B cell (primary cell): ENCODE results near the gene NAPB. TPM values are rescaled to one million over a fixed set of nuclear protein-coding genes. Genes with fewer than 3 reads are reported as not detected.

Experiments used
- ATAC-seq: fragments of 200-7000 bp; cut with Tn5 transposase; one replicate; pipeline ENCODE4 v1.10.0; 2021; ENCODE audit warnings: low read depth, mild to moderate bottlenecking, moderate number of reproducible peaks, moderate library complexity
- CTCF ChIA-PET: fragments of 350-600 bp; sonication (Branson Sonifier 250); formaldehyde crosslinking; loops from one replicate; lab custom pipeline; 2021; ENCODE audit warnings: antibody characterized with exemption, inconsistent platforms; lab: Charles Lee
- POLR2A ChIA-PET: fragments of 350-600 bp; sonication (Branson Sonifier 250); formaldehyde crosslinking; loops from one replicate; lab custom pipeline; 2021; ENCODE audit warnings: antibody characterized with exemption; lab: Charles Lee
- DNase-seq: peaks from one replicate; pipeline ENCODE4 v3.0.0; 2013
- H2AFZ ChIP-seq: 2 replicates; pipeline ENCODE4 v1.6.1; 2012; ENCODE audit warnings: mild to moderate bottlenecking, low read depth, low read length; ENCODE audit not compliant: insufficient read depth, poor library complexity, severe bottlenecking
- H3K27ac ChIP-seq, 2 donors: 1 replicate in 1 of 2; 2 replicates in 1 of 2; pipeline ENCODE4 v1.5.1; 2012 to 2013; ENCODE audit warnings: low read length in 2 of 2, mild to moderate bottlenecking in 2 of 2, moderate library complexity in 1 of 2
- H3K27me3 ChIP-seq, 4 experiments: fragments of 200-600 bp in 1 of 4; sonication (generic) in 1 of 4; replicated peaks in 1 of 4; 1 replicate in 2 of 4; 2 replicates in 2 of 4; pipeline versions ENCODE4 v1.6.1 to v1.7.0; 2013 to 2016; ENCODE audit warnings: low read length in 3 of 4, mild to moderate bottlenecking in 2 of 4, mixed read lengths in 1 of 4, moderate library complexity in 1 of 4; ENCODE audit not compliant: insufficient read depth in 4 of 4, control insufficient read depth in 3 of 4; ENCODE audit errors: control extremely low read depth in 1 of 4
- H3K36me3 ChIP-seq, 2 experiments: replicated peaks in 1 of 2; 1 replicate in 1 of 2; 2 replicates in 1 of 2; pipeline versions ENCODE4 v1.6.1 to v1.7.1; 2013; ENCODE audit warnings: low read length in 1 of 2; ENCODE audit not compliant: insufficient read depth in 2 of 2, control insufficient read depth in 1 of 2; ENCODE audit errors: control extremely low read depth in 1 of 2, extremely low read depth in 1 of 2
- H3K4me1 ChIP-seq, 2 donors: fragments of 200-600 bp in 1 of 2; sonication (generic) in 1 of 2; 1 replicate in 1 of 2; 2 replicates in 1 of 2; pipeline versions ENCODE4 v1.5.1 to v1.6.1; 2013 to 2017; ENCODE audit warnings: low read length in 2 of 2; ENCODE audit not compliant: control insufficient read depth in 2 of 2, insufficient read depth in 2 of 2
- H3K4me2 ChIP-seq: replicated peaks from 2 replicates; pipeline ENCODE3; 2012; ENCODE audit warnings: mild to moderate bottlenecking, low read depth, low read length; ENCODE audit not compliant: poor library complexity, severe bottlenecking
- H3K4me3 ChIP-seq, 5 experiments: fragments of 200-600 bp in 1 of 5; sonication (generic) in 1 of 5; 1 replicate in 3 of 5; 2 replicates in 2 of 5; pipeline versions ENCODE4 v1.5.1 to v1.7.0; 2011 to 2016; ENCODE audit warnings: low read length in 4 of 5, mild to moderate bottlenecking in 4 of 5, low read depth in 2 of 5, control low read depth in 1 of 5, moderate library complexity in 1 of 5; ENCODE audit not compliant: insufficient read depth in 1 of 5; ENCODE audit errors: control extremely low read depth in 1 of 5, extremely low read depth in 1 of 5
- H3K79me2 ChIP-seq: fragments of 200-600 bp; sonication (generic); one replicate; pipeline ENCODE4 v1.6.0; 2016; ENCODE audit warnings: low read length; ENCODE audit not compliant: control insufficient read depth, insufficient read depth
- H3K9ac ChIP-seq: fragments of 200-600 bp; sonication (generic); 2 replicates; pipeline ENCODE4 v1.6.1; 2017; ENCODE audit warnings: mild to moderate bottlenecking, low read length, moderate library complexity
- H3K9me3 ChIP-seq, 3 donors: one replicate each; pipeline versions ENCODE4 v1.6.1 to v1.7.1; 2013; ENCODE audit warnings: low read length in 2 of 3; ENCODE audit not compliant: control insufficient read depth in 2 of 3, insufficient read depth in 1 of 3; ENCODE audit errors: control extremely low read depth in 1 of 3
- H4K20me1 ChIP-seq: 2 replicates; pipeline ENCODE4 v1.6.0; 2012; ENCODE audit warnings: mild to moderate bottlenecking, low read length; ENCODE audit not compliant: insufficient read depth, control insufficient read depth, poor library complexity, severe bottlenecking
- H3K27ac Mint-ChIP-seq: one replicate; pipeline ENCODE4 v1.8.0; 2021; ENCODE audit warnings: mixed read lengths
- H3K27me3 Mint-ChIP-seq: one replicate; pipeline ENCODE4 v1.8.0; 2021; ENCODE audit warnings: mixed read lengths
- H3K4me1 Mint-ChIP-seq: one replicate; pipeline ENCODE4 v1.8.0; 2021; ENCODE audit warnings: mixed read lengths
- H3K4me3 Mint-ChIP-seq: one replicate; pipeline ENCODE4 v1.8.0; 2021; ENCODE audit warnings: mixed read lengths
- H3K9me3 Mint-ChIP-seq: one replicate; pipeline ENCODE4 v1.8.0; 2022; ENCODE audit warnings: mixed read lengths; ENCODE audit not compliant: insufficient read depth
- CTCF ChIP-seq: fragments of 200-600 bp; IDR thresholded peaks from one replicate; pipeline ENCODE4 v1.8.0; 2022; ENCODE audit warnings: antibody characterized with exemption, mild to moderate bottlenecking
- EZH2 ChIP-seq: IDR thresholded peaks from 2 replicates; pipeline ENCODE4 v1.6.1; 2012; ENCODE audit warnings: borderline replicate concordance, low read depth, mild to moderate bottlenecking, moderate library complexity, low read length; ENCODE audit not compliant: insufficient read depth, poor library complexity, severe bottlenecking
- WGBS: methylation state at CpG from one replicate; pipeline ENCODE4 v1.1.5; 2013; ENCODE audit warnings: missing lambda C conversion rate; ENCODE audit not compliant: insufficient coverage; 5-methylcytosine and 5-hydroxymethylcytosine counted together
- intact Hi-C: fragments of 100-400 bp; cut with micrococcal nuclease; formaldehyde crosslinking; loops from one replicate; pipeline ENCODE4 v1.10.0; 2022
- polyA plus RNA-seq: library from polyadenylated mRNA; depleted of rRNA; stranded (reverse); fragments of >200 nt; gene quantifications from 2 replicates; pipeline ENCODE4 v1.2.3, GENCODE V29; 2012
- total RNA-seq, 2 donors: library from RNA; stranded (reverse); fragments of 120-200 nt in 1 of 2; gene quantifications; 1 replicate in 1 of 2; 2 replicates in 1 of 2; pipeline versions ENCODE4 v1.2.3 to v1.2.4, GENCODE V29; 2013 to 2022

NAPB gene
- total and polyA plus RNA-seq, 2 donors (not counting 1 experiment from before 2014, with no cell fraction given), result 4.1 to 13.0 TPM

DNA sequence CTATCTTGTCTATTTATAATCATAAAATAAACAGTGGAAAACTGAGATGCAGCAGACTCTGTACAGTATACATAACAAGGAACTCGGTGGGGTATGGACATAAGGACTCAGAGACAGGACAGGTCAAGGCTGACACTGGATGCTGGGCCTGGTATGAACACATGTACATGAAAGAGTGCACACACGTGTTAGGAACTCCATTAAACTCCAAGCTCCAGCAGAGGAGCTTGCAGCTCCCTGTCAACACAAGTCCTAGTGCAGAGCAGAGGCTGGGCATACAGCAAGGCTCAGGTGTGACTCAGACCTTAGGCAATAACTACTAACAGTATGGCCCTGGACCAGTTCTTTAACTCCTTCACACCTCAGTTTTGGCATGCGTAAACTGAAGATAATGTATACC is 17.1 kb downstream of the NAPB start:
- DNase-seq, result no peak
- POLR2A ChIA-PET, result no interaction called here
- H3K9ac ChIP-seq, result no peak overlapping the region
- peaks cover 3 to 11% of the 10 kb centered on the region in 2 experiments for H3K36me3 ChIP-seq
- CTCF ChIA-PET, result no interaction called here
- no peaks in the 10 kb centered on the region for H3K9me3 Mint-ChIP-seq
- 100% methylated on average over 2 of the region's 3 CpGs for WGBS
- intact Hi-C loops, result no loop called here
- peaks cover 14% of the 10 kb centered on the region for H3K4me1 Mint-ChIP-seq
- peaks cover 53% of the 10 kb centered on the region for H3K79me2 ChIP-seq
- no peaks in the 10 kb centered on the region for H3K9me3 ChIP-seq
- peaks cover 8% of the 10 kb centered on the region for H4K20me1 ChIP-seq
- no peak overlapping the region for H3K4me3 ChIP-seq
- no peak overlapping the region for H3K4me3 Mint-ChIP-seq
- no peak overlapping the region for H3K27ac Mint-ChIP-seq
- ATAC-seq, result no peak
- H3K4me1 ChIP-seq, result peaks cover 11 to 12% of the 10 kb centered on the region in 2 donors
- H3K27me3 Mint-ChIP-seq, result no peaks in the 10 kb centered on the region
- H3K27ac ChIP-seq, result no peak overlapping the region
- TF ChIP-seq EZH2 (no peak), CTCF (no peak)
- H3K4me2 ChIP-seq, result no peak overlapping the region
- H3K27me3 ChIP-seq, result no peaks in the 10 kb centered on the region
- H2AFZ ChIP-seq, result no peak overlapping the region

DNA sequence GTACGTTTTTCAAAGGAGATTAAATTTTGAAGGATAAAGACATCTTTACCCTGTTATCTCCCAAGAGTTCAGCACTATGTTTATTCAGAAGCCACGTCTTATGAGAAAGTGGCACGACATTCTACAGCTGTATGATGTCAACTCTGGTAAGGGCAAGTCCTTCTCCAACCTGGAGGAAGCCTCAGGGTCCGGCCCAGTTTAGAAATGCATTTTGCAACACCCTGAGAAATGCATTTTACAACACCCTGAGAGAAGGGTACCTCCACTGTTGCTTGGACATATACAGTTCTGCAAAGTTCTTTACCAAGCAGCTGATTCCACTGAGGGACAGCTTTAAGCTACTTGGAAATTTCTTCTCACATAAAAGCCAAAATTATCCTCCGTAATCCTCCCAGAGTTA is 17.5 kb downstream of the NAPB start:
- TF ChIP-seq CTCF, result no peak
- no peak for TF ChIP-seq EZH2
- Histone ChIP-seq H3K27me3 (no peaks in the 10 kb centered on the region), H3K4me1 (peaks cover 11 to 12% of the 10 kb centered on the region in 2 donors), H3K9ac (no peak overlapping the region), H3K79me2 (peaks cover 48% of the 10 kb centered on the region), H3K27ac (no peak overlapping the region), H2AFZ (no peak overlapping the region), H3K36me3 (peaks cover 3 to 13% of the 10 kb centered on the region in 2 experiments), H4K20me1 (peaks cover 8% of the 10 kb centered on the region), H3K4me3 (no peak overlapping the region), H3K9me3 (no peaks in the 10 kb centered on the region), H3K4me2 (no peak overlapping the region)
- no peaks in the 10 kb centered on the region for H3K27me3 Mint-ChIP-seq
- POLR2A ChIA-PET, result no interaction called here
- DNase-seq (no peak), ATAC-seq (no peak)
- no peaks in the 10 kb centered on the region for H3K9me3 Mint-ChIP-seq
- peaks cover 14% of the 10 kb centered on the region for H3K4me1 Mint-ChIP-seq
- H3K27ac Mint-ChIP-seq, result no peak overlapping the region
- no peak overlapping the region for H3K4me3 Mint-ChIP-seq
- CTCF ChIA-PET, result no interaction called here
- 94% methylated on average over 3 of the region's 5 CpGs for WGBS
- intact Hi-C loops, result no loop called here
